Vagina (tissue), 2 donors: ENCODE data around the gene SC5D.

ENCODE experiments used
- POLR2A ChIP-seq, 2 donors: fragments of 450-650 bp; IDR thresholded peaks; one replicate each; pipeline ENCODE4 v1.6.1; 2017; ENCODE audit warnings: antibody characterized with exemption in 2 of 2, mild to moderate bottlenecking in 2 of 2, moderate library complexity in 2 of 2
- TF ChIP-seq, protein P1 (sequence below), 3 experiments: fragments of 450-650 bp in 2 of 3; fragments of 200-600 bp in 1 of 3; sonication (generic) in 1 of 3; IDR thresholded peaks; one replicate each; pipeline ENCODE4 v1.5.1; 2017 to 2019; ENCODE audit warnings: antibody characterized with exemption in 3 of 3, mild to moderate bottlenecking in 2 of 3, moderate library complexity in 2 of 3

GRCh38 chr11:121282386-121282785 is 10.2 kb upstream of the SC5D start:
- TF ChIP-seq, protein P1, sequence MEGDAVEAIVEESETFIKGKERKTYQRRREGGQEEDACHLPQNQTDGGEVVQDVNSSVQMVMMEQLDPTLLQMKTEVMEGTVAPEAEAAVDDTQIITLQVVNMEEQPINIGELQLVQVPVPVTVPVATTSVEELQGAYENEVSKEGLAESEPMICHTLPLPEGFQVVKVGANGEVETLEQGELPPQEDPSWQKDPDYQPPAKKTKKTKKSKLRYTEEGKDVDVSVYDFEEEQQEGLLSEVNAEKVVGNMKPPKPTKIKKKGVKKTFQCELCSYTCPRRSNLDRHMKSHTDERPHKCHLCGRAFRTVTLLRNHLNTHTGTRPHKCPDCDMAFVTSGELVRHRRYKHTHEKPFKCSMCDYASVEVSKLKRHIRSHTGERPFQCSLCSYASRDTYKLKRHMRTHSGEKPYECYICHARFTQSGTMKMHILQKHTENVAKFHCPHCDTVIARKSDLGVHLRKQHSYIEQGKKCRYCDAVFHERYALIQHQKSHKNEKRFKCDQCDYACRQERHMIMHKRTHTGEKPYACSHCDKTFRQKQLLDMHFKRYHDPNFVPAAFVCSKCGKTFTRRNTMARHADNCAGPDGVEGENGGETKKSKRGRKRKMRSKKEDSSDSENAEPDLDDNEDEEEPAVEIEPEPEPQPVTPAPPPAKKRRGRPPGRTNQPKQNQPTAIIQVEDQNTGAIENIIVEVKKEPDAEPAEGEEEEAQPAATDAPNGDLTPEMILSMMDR (IDR thresholded peaks at IDR 0.05) = no peak
- no peak for TF ChIP-seq POLR2A (IDR thresholded peaks at IDR 0.05)
